C4-2B (cell line): ENCODE data around the gene CCDC88C.

Source experiments
- ZFX ChIP-seq: fragments of 450-650 bp; IDR thresholded peaks from 2 replicates; pipeline ENCODE4 v1.6.1; 2017
- TF ChIP-seq, protein P1 (sequence below): fragments of 450-650 bp; conservative IDR thresholded peaks from 2 replicates; pipeline ENCODE4 v1.5.1; 2017; ENCODE audit warnings: mild to moderate bottlenecking

DNA sequence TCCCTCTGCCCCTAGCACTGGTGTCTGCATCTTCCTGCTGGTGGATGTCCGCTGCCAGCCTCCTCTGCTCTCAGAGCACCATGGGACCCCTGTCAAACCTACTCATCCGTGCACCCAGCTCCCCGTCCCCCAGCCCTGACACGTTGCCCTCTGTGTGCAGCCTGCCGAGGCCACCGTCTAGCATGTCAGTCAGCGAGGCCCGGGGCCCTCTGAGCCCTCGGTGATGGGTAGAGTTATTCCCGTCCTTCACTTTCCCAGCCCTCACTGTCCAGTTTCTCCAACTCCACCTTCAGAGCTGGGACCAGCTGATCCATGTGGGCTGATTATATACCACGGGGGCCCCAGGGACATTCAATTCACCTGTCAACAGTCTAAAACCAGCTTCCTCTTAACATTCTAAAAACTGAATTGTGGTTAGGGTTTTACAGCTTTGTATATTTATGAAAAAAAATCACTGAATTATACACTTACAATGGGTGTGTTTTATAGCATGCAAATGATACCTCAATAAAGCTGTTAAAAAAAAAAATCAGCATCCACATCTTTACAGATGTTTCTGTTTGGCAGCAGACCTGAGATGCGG lies 61.3 kb downstream of the CCDC88C start:
- TF ChIP-seq, protein P1, sequence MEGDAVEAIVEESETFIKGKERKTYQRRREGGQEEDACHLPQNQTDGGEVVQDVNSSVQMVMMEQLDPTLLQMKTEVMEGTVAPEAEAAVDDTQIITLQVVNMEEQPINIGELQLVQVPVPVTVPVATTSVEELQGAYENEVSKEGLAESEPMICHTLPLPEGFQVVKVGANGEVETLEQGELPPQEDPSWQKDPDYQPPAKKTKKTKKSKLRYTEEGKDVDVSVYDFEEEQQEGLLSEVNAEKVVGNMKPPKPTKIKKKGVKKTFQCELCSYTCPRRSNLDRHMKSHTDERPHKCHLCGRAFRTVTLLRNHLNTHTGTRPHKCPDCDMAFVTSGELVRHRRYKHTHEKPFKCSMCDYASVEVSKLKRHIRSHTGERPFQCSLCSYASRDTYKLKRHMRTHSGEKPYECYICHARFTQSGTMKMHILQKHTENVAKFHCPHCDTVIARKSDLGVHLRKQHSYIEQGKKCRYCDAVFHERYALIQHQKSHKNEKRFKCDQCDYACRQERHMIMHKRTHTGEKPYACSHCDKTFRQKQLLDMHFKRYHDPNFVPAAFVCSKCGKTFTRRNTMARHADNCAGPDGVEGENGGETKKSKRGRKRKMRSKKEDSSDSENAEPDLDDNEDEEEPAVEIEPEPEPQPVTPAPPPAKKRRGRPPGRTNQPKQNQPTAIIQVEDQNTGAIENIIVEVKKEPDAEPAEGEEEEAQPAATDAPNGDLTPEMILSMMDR: no peak
- no peak for TF ChIP-seq ZFX
